Endothelial cell of umbilical vein (primary cell): ENCODE measurements around the gene USP7. TPM values are rescaled to one million over a fixed set of nuclear protein-coding genes. Genes with fewer than 3 reads are reported as not detected.

Experiments
- BruUV-seq: library from RNA; stranded (reverse); fragments of 400-500 nt; replicated peaks from 2 replicates; lab custom pipeline; 2021; lab: Mats Ljungman, UMichigan
- CTCF ChIA-PET: fragments of 300-600, 350-600 bp; sonication (Branson Sonifier 250); formaldehyde crosslinking; loops from one replicate; lab custom pipeline; 2021; ENCODE audit warnings: antibody characterized with exemption, inconsistent platforms; lab: Charles Lee
- POLR2A ChIA-PET: fragments of 300-600, 350-600 bp; sonication (Branson Sonifier 250); formaldehyde crosslinking; loops from one replicate; lab custom pipeline; 2021; ENCODE audit warnings: antibody characterized with exemption, inconsistent platforms; lab: Charles Lee
- DNase-seq: peaks from one replicate; pipeline ENCODE4 v3.0.0-alpha.2; 2011; ENCODE audit warnings: low read depth, low spot score
- FAIRE-seq: peaks from 2 replicates; lab custom pipeline; 2011; peaks lifted over from hg19 to GRCh38; lab: Jason Lieb, UNC
- H2AFZ ChIP-seq: 2 replicates; pipeline ENCODE4 v1.6.0; 2012; ENCODE audit warnings: low read depth, low read length, control low read depth, inconsistent platforms
- H3K27ac ChIP-seq: 2 replicates; pipeline ENCODE4 v1.5.1; 2011; ENCODE audit warnings: low read depth, mild to moderate bottlenecking, control low read depth, low read length, moderate library complexity; ENCODE audit not compliant: insufficient read depth
- H3K27me3 ChIP-seq, 2 experiments: 2 replicates each; pipeline versions ENCODE4 v1.6.0 to v1.6.1; 2011; ENCODE audit warnings: low read length in 2 of 2, mixed read lengths in 1 of 2; ENCODE audit not compliant: control insufficient read depth in 2 of 2, insufficient read depth in 2 of 2
- H3K36me3 ChIP-seq, 2 experiments: 2 replicates in 1 of 2; 3 replicates in 1 of 2; pipeline ENCODE4 v1.5.1; 2011; ENCODE audit warnings: low read length in 2 of 2, mild to moderate bottlenecking in 1 of 2, moderate library complexity in 1 of 2; ENCODE audit not compliant: control insufficient read depth in 2 of 2, insufficient read depth in 2 of 2; ENCODE audit errors: extremely low read depth in 1 of 2
- H3K4me1 ChIP-seq: 3 replicates; pipeline ENCODE4 v1.5.1; 2011; ENCODE audit warnings: mild to moderate bottlenecking, low read length; ENCODE audit not compliant: control insufficient read depth, insufficient read depth; ENCODE audit errors: extremely low read depth
- H3K4me2 ChIP-seq: 2 replicates; pipeline ENCODE4 v1.6.1; 2011; ENCODE audit warnings: low read length, control low read depth, mixed read lengths; ENCODE audit not compliant: insufficient read depth
- H3K4me3 ChIP-seq, 3 experiments: fragments of 200-600 bp in 1 of 3; sonication (generic), shearing (Covaris generic) in 1 of 3; replicated peaks in 1 of 3; 2 replicates each; pipeline ENCODE4 v1.5.1; 2011 to 2016; ENCODE audit warnings: control low read depth in 3 of 3, low read length in 3 of 3, mild to moderate bottlenecking in 2 of 3, inconsistent platforms in 1 of 3, low read depth in 1 of 3, moderate library complexity in 1 of 3; ENCODE audit not compliant: insufficient read depth in 1 of 3
- H3K79me2 ChIP-seq: 2 replicates; pipeline ENCODE4 v1.6.0; 2012; ENCODE audit warnings: low read length, inconsistent platforms; ENCODE audit not compliant: control insufficient read depth, insufficient read depth
- H3K9ac ChIP-seq: replicated peaks from 2 replicates; pipeline ENCODE3; 2011; ENCODE audit warnings: low read length, control low read depth; ENCODE audit not compliant: insufficient read depth; ENCODE audit errors: extremely low read depth
- H3K9me1 ChIP-seq: replicated peaks from 3 replicates; pipeline ENCODE4 v1.6.0; 2011; ENCODE audit warnings: mild to moderate bottlenecking, low read length; ENCODE audit not compliant: control insufficient read depth, insufficient read depth; ENCODE audit errors: extremely low read depth
- H3K9me3 ChIP-seq: replicated peaks from 2 replicates; pipeline ENCODE4 v1.5.1; 2012; ENCODE audit warnings: low read length, inconsistent platforms; ENCODE audit not compliant: control insufficient read depth, insufficient read depth
- H4K20me1 ChIP-seq: replicated peaks from 2 replicates; pipeline ENCODE3; 2011; ENCODE audit warnings: mild to moderate bottlenecking, low read length; ENCODE audit not compliant: control insufficient read depth, insufficient read depth; ENCODE audit errors: extremely low read depth
- EZH2 ChIP-seq: IDR thresholded peaks from 2 replicates; pipeline ENCODE4 v1.6.1; 2012; ENCODE audit warnings: borderline replicate concordance, low read depth, mild to moderate bottlenecking, moderate library complexity, low read length, inconsistent platforms; ENCODE audit not compliant: severe bottlenecking
- FOS ChIP-seq: IDR thresholded peaks from 2 replicates; pipeline ENCODE4 v1.6.1; 2011; ENCODE audit warnings: mild to moderate bottlenecking, low read length, moderate library complexity, borderline replicate concordance; ENCODE audit not compliant: insufficient read depth
- GATA2 ChIP-seq: IDR thresholded peaks from 2 replicates; pipeline ENCODE4 v1.7.0; 2011; ENCODE audit warnings: low read depth, mild to moderate bottlenecking, moderate library complexity, mixed read lengths, low read length; ENCODE audit not compliant: insufficient read length, insufficient read depth
- JUN ChIP-seq: IDR thresholded peaks from 2 replicates; pipeline ENCODE4 v1.6.1; 2011; ENCODE audit warnings: borderline replicate concordance, low read depth; ENCODE audit not compliant: insufficient read length, insufficient read depth
- MYC ChIP-seq: IDR thresholded peaks from one replicate; pipeline ENCODE4 v1.6.1; 2011; ENCODE audit warnings: mild to moderate bottlenecking, low read depth, low read length
- POLR2A ChIP-seq: IDR thresholded peaks from 2 replicates; pipeline ENCODE4 v1.6.1; 2012; ENCODE audit warnings: low read depth, mild to moderate bottlenecking, control low read depth, low read length
- POLR2AphosphoS5 ChIP-seq: IDR thresholded peaks from 2 replicates; pipeline ENCODE4 v1.6.1; 2012; ENCODE audit warnings: low read depth, mild to moderate bottlenecking, control low read depth, low read length, moderate library complexity; ENCODE audit not compliant: insufficient read depth
- dilution Hi-C: fragments of 300-500 bp; cut with MboI; formaldehyde crosslinking; loops from one replicate; pipeline ENCODE4 v1.15.0; 2019; ENCODE audit warnings: low sequenced_read_pairs; ENCODE audit not compliant: extremely low pct_ligation_motif_present
- intact Hi-C: fragments of 100-400 bp; cut with micrococcal nuclease; formaldehyde crosslinking; loops from one replicate; pipeline ENCODE4 v1.10.0; 2022
- polyA plus RNA-seq, 4 experiments: library from polyadenylated mRNA; depleted of rRNA in 3 of 4; stranded (reverse) in 3 of 4; unstranded in 1 of 4; fragments of >200 nt; gene quantifications; 2 replicates each; pipeline versions ENCODE4 v1.2.1 to v1.2.3, GENCODE V29; 2011 to 2012; ENCODE audit warnings: missing spikeins in 1 of 4
- total RNA-seq: library from RNA; stranded (reverse); gene quantifications from 2 replicates; pipeline ENCODE4 v1.2.3, GENCODE V29; 2021
- TF ChIP-seq, protein P1 (sequence below): IDR thresholded peaks from 2 replicates; pipeline ENCODE4 v1.6.1; 2011; ENCODE audit not compliant: insufficient read depth, insufficient read length
- TF ChIP-seq, protein P2 (sequence below), 2 donors: IDR thresholded peaks; 1 replicate in 1 of 2; 2 replicates in 1 of 2; pipeline ENCODE4 v1.5.1; 2011; ENCODE audit warnings: low read length in 2 of 2, mild to moderate bottlenecking in 2 of 2, moderate library complexity in 2 of 2, control low read depth in 1 of 2, inconsistent platforms in 1 of 2, low read depth in 1 of 2; ENCODE audit not compliant: insufficient read depth in 1 of 2; ENCODE audit errors: extremely low read depth in 1 of 2

The USP7 gene
- total and polyA plus RNA-seq, 2 donors (not counting 3 experiments of a cell fraction or from before 2014, with no cell fraction given): 17.7 to 130 TPM

DNA sequence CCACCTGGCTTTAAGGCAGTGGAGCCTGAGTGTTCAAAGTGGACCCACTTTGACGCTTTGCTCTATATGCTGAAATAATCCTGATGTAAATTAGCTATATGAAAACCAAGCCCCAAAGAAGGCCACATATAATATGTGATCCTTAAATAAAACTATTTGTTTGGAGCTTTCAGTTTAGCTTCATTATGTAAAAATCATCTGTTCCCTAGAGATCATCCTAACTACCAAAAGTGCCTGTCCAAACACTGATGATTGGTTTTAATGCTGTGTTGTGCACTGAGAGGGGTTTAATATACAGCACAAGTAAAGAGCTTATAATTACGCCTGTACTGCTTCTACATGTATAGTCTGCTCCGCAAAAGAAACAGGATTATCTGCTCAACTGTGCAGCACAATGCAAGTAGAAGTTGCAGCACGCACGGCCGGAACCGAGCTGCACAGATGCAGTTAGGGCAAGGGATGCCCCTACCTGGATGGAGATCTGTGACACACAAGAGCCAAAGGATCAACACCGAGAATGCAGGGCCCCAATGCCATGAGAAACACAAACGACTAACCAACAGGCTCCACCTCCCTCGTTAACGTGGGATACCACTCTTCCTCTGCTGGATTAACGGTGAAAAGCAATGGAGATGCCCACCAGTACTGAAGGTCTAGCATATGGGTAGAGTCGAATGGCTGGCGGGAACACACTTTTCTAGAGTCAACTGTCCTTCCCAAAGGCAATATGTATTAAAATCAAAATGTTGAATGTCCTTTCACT is 20.5 kb downstream of the USP7 start:
- ChIA-PET CTCF (interaction anchor here (2.1 kb wide), 1 partner anchor 66 kb away, joined by 5 read pairs; no protein-coding TSS in a partner anchor), POLR2A (no interaction called here)
- dilution Hi-C loops: no loop called here
- H3K4me1 ChIP-seq: no peaks in the 10 kb centered on the region
- no peaks in the 10 kb centered on the region for H3K36me3 ChIP-seq
- H3K9me3 ChIP-seq: no peaks in the 10 kb centered on the region
- H3K9me1 ChIP-seq: no peaks in the 10 kb centered on the region
- no peak overlapping the region for H3K4me3 ChIP-seq
- peaks cover 99% of the 10 kb centered on the region for H3K79me2 ChIP-seq
- peaks cover 15% of the 10 kb centered on the region for H4K20me1 ChIP-seq
- intact Hi-C loops: no loop called here
- no peak overlapping the region for H2AFZ ChIP-seq
- FAIRE-seq (no peak), DNase-seq (no peak)
- BruUV-seq: no TSS peak
- H3K9ac ChIP-seq: no peak overlapping the region
- H3K27me3 ChIP-seq: no peaks in the 10 kb centered on the region
- H3K27ac ChIP-seq: no peak overlapping the region
- no peak overlapping the region for H3K4me2 ChIP-seq
- TF ChIP-seq, protein P1, sequence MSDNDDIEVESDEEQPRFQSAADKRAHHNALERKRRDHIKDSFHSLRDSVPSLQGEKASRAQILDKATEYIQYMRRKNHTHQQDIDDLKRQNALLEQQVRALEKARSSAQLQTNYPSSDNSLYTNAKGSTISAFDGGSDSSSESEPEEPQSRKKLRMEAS: no peak
- TF ChIP-seq POLR2AphosphoS5: no peak
- TF ChIP-seq FOS: no peak
- TF ChIP-seq EZH2: no peak
- no peak for TF ChIP-seq GATA2
- TF ChIP-seq, protein P2, sequence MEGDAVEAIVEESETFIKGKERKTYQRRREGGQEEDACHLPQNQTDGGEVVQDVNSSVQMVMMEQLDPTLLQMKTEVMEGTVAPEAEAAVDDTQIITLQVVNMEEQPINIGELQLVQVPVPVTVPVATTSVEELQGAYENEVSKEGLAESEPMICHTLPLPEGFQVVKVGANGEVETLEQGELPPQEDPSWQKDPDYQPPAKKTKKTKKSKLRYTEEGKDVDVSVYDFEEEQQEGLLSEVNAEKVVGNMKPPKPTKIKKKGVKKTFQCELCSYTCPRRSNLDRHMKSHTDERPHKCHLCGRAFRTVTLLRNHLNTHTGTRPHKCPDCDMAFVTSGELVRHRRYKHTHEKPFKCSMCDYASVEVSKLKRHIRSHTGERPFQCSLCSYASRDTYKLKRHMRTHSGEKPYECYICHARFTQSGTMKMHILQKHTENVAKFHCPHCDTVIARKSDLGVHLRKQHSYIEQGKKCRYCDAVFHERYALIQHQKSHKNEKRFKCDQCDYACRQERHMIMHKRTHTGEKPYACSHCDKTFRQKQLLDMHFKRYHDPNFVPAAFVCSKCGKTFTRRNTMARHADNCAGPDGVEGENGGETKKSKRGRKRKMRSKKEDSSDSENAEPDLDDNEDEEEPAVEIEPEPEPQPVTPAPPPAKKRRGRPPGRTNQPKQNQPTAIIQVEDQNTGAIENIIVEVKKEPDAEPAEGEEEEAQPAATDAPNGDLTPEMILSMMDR (IDR thresholded peaks at IDR 0.05; ENCODE audit: extremely low read depth in 1 of 2, insufficient read depth in 1 of 2, low read depth in 1 of 2, low read length in 2 of 2): no peak
- no peak for TF ChIP-seq POLR2A
- no peak for TF ChIP-seq MYC
- no peak for TF ChIP-seq JUN
